ENCODE measurements around the gene AKAP6.

- no peak for TF ChIP-seq POLR2A (IDR thresholded peaks at IDR 0.05)
- TF ChIP-seq CTCF (IDR thresholded peaks at IDR 0.05) = no peak
Observed at GRCh38 chr14:32450919-32451675, 122.0 kb downstream of the AKAP6 start.

All from adrenal gland (tissue), 5 donors.